ENCODE measurements around the gene KIF26B. TPM values are rescaled to one million over a fixed set of nuclear protein-coding genes. Genes with fewer than 3 reads are reported as not detected.
A peak's percentile ranks its signal among the peaks of the same experiment; 100 is the strongest.

KIF26B gene
- total and polyA plus RNA-seq, 4 donors: 10.9 to 37.1 (median 19.2) TPM

- H3K4me3 ChIP-seq (ENCODE audit: low read depth, low read length): peak overlapping the region; percentile 28
- no peaks in the 10 kb centered on the region for H3K27me3 ChIP-seq (ENCODE audit: control insufficient read depth, insufficient read depth, low read length)
- H3K27ac ChIP-seq (ENCODE audit: low read depth, low read length): no peak overlapping the region
- H3K9me3 ChIP-seq (ENCODE audit: control insufficient read depth, insufficient read depth, low read length): no peaks in the 10 kb centered on the region
- peaks cover 3% of the 10 kb centered on the region for H3K4me1 ChIP-seq (ENCODE audit: control insufficient read depth, insufficient read depth, low read length)
- H3K36me3 ChIP-seq (ENCODE audit: control insufficient read depth, insufficient read depth, low read length): no peaks in the 10 kb centered on the region
- peak in 1 of 6 donors; percentile 44 for DNase-seq (ENCODE audit: low read depth in 4 of 6, low spot score in 6 of 6)
- WGBS (ENCODE audit: insufficient coverage): 77% methylated on average over 7 of the region's 11 CpGs
Observed at GRCh38 chr1:245512980-245513578, 358.3 kb downstream of the KIF26B start.

- 68% methylated on average over 8 of the region's 12 CpGs for WGBS (ENCODE audit: insufficient coverage)
- Histone ChIP-seq H3K36me3 (ENCODE audit: control insufficient read depth, insufficient read depth, low read length) (no peaks in the 10 kb centered on the region), H3K27ac (ENCODE audit: low read depth, low read length) (no peak overlapping the region), H3K9me3 (ENCODE audit: control insufficient read depth, insufficient read depth, low read length) (no peaks in the 10 kb centered on the region), H3K27me3 (ENCODE audit: control insufficient read depth, insufficient read depth, low read length) (no peaks in the 10 kb centered on the region), H3K4me3 (ENCODE audit: low read depth, low read length) (no peak overlapping the region), H3K4me1 (ENCODE audit: control insufficient read depth, insufficient read depth, low read length) (no peaks in the 10 kb centered on the region)
- peak in 2 of 6 donors; percentile 57 to 85 for DNase-seq (ENCODE audit: low read depth in 4 of 6, low spot score in 6 of 6)
Observed at GRCh38 chr1:245516284-245516759, 361.5 kb downstream of the KIF26B start.

DNA sequence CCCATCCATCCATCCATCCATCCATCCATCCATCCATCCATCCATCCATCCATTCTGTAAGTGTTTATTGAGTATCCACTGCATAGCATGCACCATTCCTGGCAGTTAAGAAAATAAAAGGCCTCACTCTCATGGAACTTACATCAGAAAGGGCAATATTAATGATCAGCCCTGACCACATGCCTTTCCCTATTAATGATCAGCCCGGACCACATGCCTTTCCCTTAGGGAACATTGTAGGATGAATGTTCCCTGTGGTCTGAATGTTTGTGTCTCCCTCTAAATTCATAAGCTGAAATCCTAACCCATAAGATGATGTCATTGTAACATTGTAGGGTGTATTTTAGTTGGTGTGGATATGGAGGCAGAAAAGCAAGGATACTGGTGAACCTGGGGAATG, 365.8 kb downstream of the KIF26B start:
- Histone ChIP-seq H3K27ac (ENCODE audit: low read depth, low read length) (no peak overlapping the region), H3K27me3 (ENCODE audit: control insufficient read depth, insufficient read depth, low read length) (no peaks in the 10 kb centered on the region), H3K9me3 (ENCODE audit: control insufficient read depth, insufficient read depth, low read length) (no peaks in the 10 kb centered on the region), H3K36me3 (ENCODE audit: control insufficient read depth, insufficient read depth, low read length) (no peaks in the 10 kb centered on the region), H3K4me1 (ENCODE audit: control insufficient read depth, insufficient read depth, low read length) (no peaks in the 10 kb centered on the region), H3K4me3 (ENCODE audit: low read depth, low read length) (no peak overlapping the region)
- no CpG with 5 or more reads among the region's 1 CpG for WGBS (ENCODE audit: insufficient coverage)
- DNase-seq (ENCODE audit: low read depth in 4 of 6, low spot score in 6 of 6): no peak

DNA sequence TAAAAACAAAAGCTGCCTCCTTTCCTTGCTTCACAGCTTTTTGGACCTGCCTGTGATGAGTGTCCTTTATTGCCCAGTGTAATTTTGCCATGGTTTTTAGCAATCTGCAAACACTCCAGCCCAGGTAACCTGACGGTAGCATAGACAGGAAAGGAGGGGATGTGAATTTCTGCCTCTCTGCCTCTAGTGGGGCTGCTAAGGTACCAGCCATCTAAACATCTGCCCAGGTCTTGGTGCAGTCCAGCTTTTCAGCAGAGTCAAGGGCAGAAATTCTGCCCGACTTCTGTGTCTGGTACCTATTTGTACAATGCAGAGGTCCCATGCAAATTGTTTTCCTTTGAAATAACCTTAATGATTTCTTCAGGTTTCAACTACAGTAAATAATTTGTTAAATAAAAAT, 371.4 kb downstream of the KIF26B start:
- Histone ChIP-seq H3K4me1 (ENCODE audit: control insufficient read depth, insufficient read depth, low read length) (peaks cover 3% of the 10 kb centered on the region), H3K36me3 (ENCODE audit: control insufficient read depth, insufficient read depth, low read length) (no peaks in the 10 kb centered on the region), H3K27me3 (ENCODE audit: control insufficient read depth, insufficient read depth, low read length) (no peaks in the 10 kb centered on the region), H3K9me3 (ENCODE audit: control insufficient read depth, insufficient read depth, low read length) (peaks cover 2% of the 10 kb centered on the region), H3K27ac (ENCODE audit: low read depth, low read length) (no peak overlapping the region), H3K4me3 (ENCODE audit: low read depth, low read length) (no peak overlapping the region)
- DNase-seq (ENCODE audit: low read depth in 4 of 6, low spot score in 6 of 6): no peak
- WGBS (ENCODE audit: insufficient coverage): 80% methylated on average over 1 of the region's 2 CpGs

DNA sequence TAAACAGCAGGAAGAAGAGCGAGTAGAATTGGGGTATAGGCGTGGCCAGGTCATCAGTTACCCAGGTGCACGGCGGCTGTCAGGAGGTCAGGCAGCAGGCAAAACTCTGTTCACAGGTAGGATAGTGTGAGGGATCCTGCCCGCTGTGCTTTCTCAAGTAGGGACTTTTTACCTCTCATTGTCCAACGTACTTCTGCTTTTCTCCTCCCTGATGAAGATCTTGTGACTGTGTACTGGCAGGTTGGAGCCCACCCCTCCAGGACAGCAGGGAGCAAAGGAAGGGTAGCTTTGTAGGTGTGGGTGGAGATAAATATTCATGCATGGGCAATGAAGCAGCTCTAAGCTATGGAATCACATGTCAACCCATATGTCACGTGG, 373.5 kb downstream of the KIF26B start:
- no peak overlapping the region for H3K27ac ChIP-seq (ENCODE audit: low read depth, low read length)
- no peak for DNase-seq (ENCODE audit: low read depth in 4 of 6, low spot score in 6 of 6)
- peaks cover 2% of the 10 kb centered on the region for H3K9me3 ChIP-seq (ENCODE audit: control insufficient read depth, insufficient read depth, low read length)
- 100% methylated on average over 4 of the region's 7 CpGs for WGBS (ENCODE audit: insufficient coverage)
- no peaks in the 10 kb centered on the region for H3K27me3 ChIP-seq (ENCODE audit: control insufficient read depth, insufficient read depth, low read length)
- H3K4me3 ChIP-seq (ENCODE audit: low read depth, low read length): no peak overlapping the region
- peaks cover 3% of the 10 kb centered on the region for H3K4me1 ChIP-seq (ENCODE audit: control insufficient read depth, insufficient read depth, low read length)
- no peaks in the 10 kb centered on the region for H3K36me3 ChIP-seq (ENCODE audit: control insufficient read depth, insufficient read depth, low read length)

DNA sequence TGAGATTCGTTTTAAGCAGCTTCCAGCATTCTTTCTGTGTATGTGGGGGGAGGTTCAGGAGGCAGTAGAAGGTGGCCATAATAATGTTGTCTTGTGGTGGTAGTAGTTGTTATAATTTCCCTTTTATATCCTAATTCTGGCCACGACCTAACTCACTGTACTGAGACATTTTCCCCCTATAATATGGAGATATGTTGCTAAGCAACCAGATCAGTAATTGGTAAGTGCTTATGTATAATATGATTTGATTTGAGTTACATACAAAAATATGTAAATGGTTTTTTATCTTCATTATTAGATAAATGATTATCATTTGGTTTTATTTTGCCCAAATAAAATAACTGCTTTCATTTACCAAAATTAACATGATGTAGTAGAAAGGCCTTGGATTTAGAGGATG, 376.2 kb downstream of the KIF26B start:
- WGBS (ENCODE audit: insufficient coverage): no CpG with 5 or more reads among the region's 2 CpGs
- H3K4me1 ChIP-seq (ENCODE audit: control insufficient read depth, insufficient read depth, low read length): peaks cover 3% of the 10 kb centered on the region
- no peaks in the 10 kb centered on the region for H3K27me3 ChIP-seq (ENCODE audit: control insufficient read depth, insufficient read depth, low read length)
- H3K4me3 ChIP-seq (ENCODE audit: low read depth, low read length): no peak overlapping the region
- DNase-seq (ENCODE audit: low read depth in 4 of 6, low spot score in 6 of 6): peak in 1 of 6 donors; percentile 53
- no peaks in the 10 kb centered on the region for H3K36me3 ChIP-seq (ENCODE audit: control insufficient read depth, insufficient read depth, low read length)
- H3K9me3 ChIP-seq (ENCODE audit: control insufficient read depth, insufficient read depth, low read length): peaks cover 2% of the 10 kb centered on the region
- no peak overlapping the region for H3K27ac ChIP-seq (ENCODE audit: low read depth, low read length)

GRCh38 chr1:245537992-245538391, 383.2 kb downstream of the KIF26B start:
- Histone ChIP-seq H3K9me3 (ENCODE audit: control insufficient read depth, insufficient read depth, low read length) (no peaks in the 10 kb centered on the region), H3K27ac (ENCODE audit: low read depth, low read length) (no peak overlapping the region), H3K27me3 (ENCODE audit: control insufficient read depth, insufficient read depth, low read length) (no peaks in the 10 kb centered on the region), H3K4me1 (ENCODE audit: control insufficient read depth, insufficient read depth, low read length) (no peaks in the 10 kb centered on the region), H3K36me3 (ENCODE audit: control insufficient read depth, insufficient read depth, low read length) (peaks cover 3% of the 10 kb centered on the region), H3K4me3 (ENCODE audit: low read depth, low read length) (no peak overlapping the region)
- 91% methylated on average over 3 of the region's 3 CpGs for WGBS (ENCODE audit: insufficient coverage)
- no peak for DNase-seq (ENCODE audit: low read depth in 4 of 6, low spot score in 6 of 6)

DNA sequence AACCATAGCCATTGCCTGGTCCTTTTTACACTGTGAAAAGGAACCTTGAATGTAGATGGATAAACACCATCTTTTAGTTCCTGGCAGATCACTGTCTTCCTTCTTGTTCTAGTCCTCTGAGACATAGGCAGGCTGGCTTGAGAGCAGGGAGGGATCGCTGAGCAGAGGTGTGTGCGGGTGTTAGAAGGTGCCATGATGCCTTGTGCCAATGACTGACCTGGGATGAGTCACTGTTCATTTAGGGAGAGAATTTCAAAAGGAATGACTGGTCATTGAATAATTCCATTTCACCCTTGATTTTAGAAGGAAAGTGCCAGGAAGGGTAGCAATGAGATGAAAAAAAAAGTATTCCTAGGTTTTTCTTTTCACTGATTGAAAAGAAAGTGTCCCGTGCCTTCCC, 383.9 kb downstream of the KIF26B start:
- Histone ChIP-seq H3K4me1 (ENCODE audit: control insufficient read depth, insufficient read depth, low read length) (no peaks in the 10 kb centered on the region), H3K4me3 (ENCODE audit: low read depth, low read length) (no peak overlapping the region), H3K36me3 (ENCODE audit: control insufficient read depth, insufficient read depth, low read length) (peaks cover 3% of the 10 kb centered on the region), H3K27ac (ENCODE audit: low read depth, low read length) (no peak overlapping the region), H3K9me3 (ENCODE audit: control insufficient read depth, insufficient read depth, low read length) (no peaks in the 10 kb centered on the region), H3K27me3 (ENCODE audit: control insufficient read depth, insufficient read depth, low read length) (no peaks in the 10 kb centered on the region)
- 95% methylated on average over 2 of the region's 3 CpGs for WGBS (ENCODE audit: insufficient coverage)
- DNase-seq (ENCODE audit: low read depth in 4 of 6, low spot score in 6 of 6): no peak

DNA sequence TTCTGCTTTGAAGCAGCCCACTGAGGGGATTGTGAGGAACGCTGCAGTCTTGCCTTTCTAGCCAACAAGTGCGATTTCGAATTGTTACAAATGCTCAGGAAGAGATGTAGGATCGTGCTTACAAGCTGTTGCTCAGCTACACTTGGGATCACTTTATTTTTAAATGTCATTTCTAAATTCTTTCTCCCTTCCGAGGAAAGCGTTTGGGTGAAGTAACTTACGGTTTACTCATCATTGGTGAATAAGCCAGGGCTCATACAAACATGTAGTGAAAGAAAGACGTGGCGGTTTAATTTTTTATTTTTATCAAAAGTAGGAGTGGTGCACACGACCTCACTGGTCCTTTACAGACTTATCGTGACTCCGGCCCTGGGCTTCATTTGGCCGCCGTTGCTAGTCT, 386.6 kb downstream of the KIF26B start:
- Histone ChIP-seq H3K27ac (ENCODE audit: low read depth, low read length) (no peak overlapping the region), H3K36me3 (ENCODE audit: control insufficient read depth, insufficient read depth, low read length) (peaks cover 3% of the 10 kb centered on the region), H3K4me3 (ENCODE audit: low read depth, low read length) (no peak overlapping the region), H3K9me3 (ENCODE audit: control insufficient read depth, insufficient read depth, low read length) (no peaks in the 10 kb centered on the region), H3K4me1 (ENCODE audit: control insufficient read depth, insufficient read depth, low read length) (no peaks in the 10 kb centered on the region), H3K27me3 (ENCODE audit: control insufficient read depth, insufficient read depth, low read length) (no peaks in the 10 kb centered on the region)
- 92% methylated on average over 9 of the region's 14 CpGs for WGBS (ENCODE audit: insufficient coverage)
- DNase-seq (ENCODE audit: low read depth in 4 of 6, low spot score in 6 of 6): no peak

DNA sequence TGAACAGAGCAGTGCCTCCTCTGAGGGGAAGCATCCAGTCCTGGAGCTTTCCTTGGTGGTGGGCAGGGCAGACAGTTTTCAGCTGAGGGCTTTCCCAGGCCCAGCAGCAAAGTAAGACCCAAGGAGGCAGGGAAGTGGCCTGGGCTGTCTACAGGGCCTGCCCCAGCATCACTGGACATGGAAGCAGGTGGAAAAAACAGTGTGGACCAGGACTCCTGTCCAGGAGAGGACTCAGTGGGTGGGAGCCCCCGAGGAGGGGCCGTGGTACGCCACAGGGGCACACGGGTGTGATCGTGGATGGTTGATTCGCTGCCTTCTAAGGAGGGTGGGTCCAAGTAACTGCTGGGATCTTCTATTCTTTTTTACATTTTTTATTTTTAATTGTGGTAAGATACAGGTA, 387.6 kb downstream of the KIF26B start:
- WGBS (ENCODE audit: insufficient coverage): 92% methylated on average over 6 of the region's 6 CpGs

More for the DNA sequence above, 387.6 kb downstream of the KIF26B start:
- H3K36me3 ChIP-seq (ENCODE audit: control insufficient read depth, insufficient read depth, low read length): peaks cover 3% of the 10 kb centered on the region
- no peak for DNase-seq (ENCODE audit: low read depth in 4 of 6, low spot score in 6 of 6)
- no peak overlapping the region for H3K4me3 ChIP-seq (ENCODE audit: low read depth, low read length)
- H3K27me3 ChIP-seq (ENCODE audit: control insufficient read depth, insufficient read depth, low read length): no peaks in the 10 kb centered on the region
- H3K4me1 ChIP-seq (ENCODE audit: control insufficient read depth, insufficient read depth, low read length): no peaks in the 10 kb centered on the region
- no peaks in the 10 kb centered on the region for H3K9me3 ChIP-seq (ENCODE audit: control insufficient read depth, insufficient read depth, low read length)
- H3K27ac ChIP-seq (ENCODE audit: low read depth, low read length): no peak overlapping the region

Data from spinal cord (tissue), 10 donors.